Fibroblast of skin of right quadriceps (primary cell): ENCODE results near the gene OR10C1.

Source experiments
- DNase-seq: peaks from one replicate; pipeline ENCODE4 v3.0.0-alpha.2; 2013

OR10C1 gene

DNA sequence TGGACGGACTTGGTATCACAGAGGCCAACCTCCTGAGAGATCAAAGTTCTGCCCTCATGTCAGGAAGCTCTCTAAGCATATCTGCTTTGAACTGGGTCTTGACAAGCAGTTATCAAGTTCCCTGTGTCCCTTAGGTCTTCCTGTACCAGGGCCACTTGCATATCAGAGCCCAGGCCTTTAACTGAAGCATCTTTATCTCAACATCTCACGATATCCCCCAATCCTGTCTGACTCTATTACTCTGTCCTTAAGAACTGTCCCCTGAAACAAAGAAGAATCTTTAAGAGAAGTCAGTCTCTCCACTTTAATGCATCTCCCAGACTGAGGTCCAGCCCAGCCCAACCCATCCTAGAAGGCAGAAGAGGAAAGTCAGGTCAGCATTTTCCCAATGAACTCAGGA is 40.5 kb downstream of the OR10C1 start:
- DNase-seq: no peak

DNA sequence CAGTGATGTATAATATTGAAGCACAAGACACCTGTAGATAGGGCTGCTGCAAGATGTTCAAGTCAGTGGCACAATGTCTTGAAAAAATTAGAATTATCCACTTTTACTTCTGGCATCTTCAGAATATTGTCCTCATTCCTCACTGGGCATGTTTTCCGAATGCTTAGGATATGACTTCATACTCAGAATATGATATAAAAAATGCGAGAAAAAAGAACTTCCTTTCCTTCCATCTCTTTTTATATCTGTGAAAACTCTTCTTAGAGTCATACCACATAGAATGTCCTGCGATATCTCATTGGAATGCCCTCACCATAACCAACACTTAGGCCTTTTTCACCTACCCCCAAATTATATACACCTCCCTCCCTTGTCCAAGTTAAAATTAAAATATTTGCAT is 44.1 kb downstream of the OR10C1 start:
- DNase-seq: no peak

DNA sequence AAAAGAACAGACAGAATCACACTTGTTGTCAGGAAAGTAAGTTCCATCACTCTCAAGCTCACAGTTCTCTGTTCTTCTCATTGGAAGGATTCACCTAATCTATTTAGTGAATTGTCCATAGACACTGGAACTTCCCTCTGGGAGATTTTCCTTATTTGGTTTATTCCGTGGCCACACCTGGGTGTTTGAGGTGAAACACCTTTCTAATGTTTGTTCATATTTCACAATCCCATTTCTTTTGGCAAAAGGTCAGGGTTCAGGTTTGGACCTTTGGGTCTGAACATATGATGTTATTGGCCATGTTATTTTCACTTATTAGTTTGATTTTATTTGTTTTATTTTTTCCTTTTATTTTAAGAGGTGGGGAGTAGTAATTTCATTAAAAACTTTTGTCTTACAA is 44.6 kb downstream of the OR10C1 start:
- no peak for DNase-seq

DNA sequence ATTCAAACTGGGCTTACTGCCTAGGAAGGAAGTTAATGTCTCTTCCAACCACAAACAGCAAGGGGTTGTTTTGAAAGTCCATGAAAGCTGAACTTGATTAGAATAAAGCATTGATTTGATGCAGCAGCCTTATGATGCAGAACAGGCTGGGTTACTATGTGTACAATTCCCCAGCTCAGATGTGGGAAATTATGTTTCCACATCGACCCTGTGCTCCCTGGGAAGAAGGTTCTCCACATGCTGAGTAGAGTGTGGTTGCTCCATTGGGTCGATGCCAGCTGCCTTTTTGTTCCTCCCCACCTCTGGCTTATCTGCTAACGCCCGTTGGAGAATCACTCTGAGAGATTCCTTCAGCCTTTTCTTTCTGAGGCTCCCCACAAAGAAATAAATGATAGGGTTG is 47.5 kb downstream of the OR10C1 start:
- no peak for DNase-seq

DNA sequence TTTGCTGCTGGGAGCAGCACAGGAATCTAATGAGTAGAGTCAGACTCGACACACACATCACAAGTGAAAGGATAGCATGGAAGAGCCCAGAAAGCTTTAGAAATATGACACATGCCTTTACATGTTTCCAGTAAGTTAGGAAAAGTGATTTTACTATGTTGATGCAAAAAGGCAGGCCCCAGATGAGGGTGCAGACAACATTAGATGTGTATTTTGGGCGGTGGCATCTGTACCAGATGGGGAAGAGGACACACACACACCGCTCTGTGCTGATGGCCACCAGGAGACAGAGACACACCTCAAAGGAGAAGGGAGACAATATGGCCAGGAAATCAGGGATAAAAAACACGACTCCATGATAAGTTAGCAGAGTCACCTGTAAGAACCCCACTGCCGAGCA is 48.0 kb downstream of the OR10C1 start:
- no peak for DNase-seq

DNA sequence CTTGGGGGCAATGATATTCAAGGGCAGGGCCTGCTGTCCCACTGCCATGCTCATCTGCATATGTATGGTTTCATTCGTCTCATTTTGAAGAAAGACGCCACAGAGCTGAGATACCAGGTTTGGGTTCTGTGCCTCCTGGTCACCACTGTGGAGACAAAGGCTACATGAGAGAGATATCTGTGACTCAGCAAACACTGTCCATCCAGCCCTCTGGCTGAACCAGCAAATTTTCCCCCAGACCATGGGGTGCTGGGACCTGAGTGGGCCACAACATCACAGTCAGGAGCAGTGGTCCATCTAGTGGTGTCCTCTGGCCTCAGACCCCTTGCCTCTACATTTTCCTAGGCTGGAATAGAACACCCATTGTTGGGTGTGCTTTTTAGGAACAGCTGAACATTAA is 48.6 kb downstream of the OR10C1 start, which contains the start of gene MAS1L:
MAS1L (minus strand) TSS at position 297 of the 400 bp plus-strand sequence; CDS start at position 243, 54 bp downstream.
- DNase-seq: no peak

DNA sequence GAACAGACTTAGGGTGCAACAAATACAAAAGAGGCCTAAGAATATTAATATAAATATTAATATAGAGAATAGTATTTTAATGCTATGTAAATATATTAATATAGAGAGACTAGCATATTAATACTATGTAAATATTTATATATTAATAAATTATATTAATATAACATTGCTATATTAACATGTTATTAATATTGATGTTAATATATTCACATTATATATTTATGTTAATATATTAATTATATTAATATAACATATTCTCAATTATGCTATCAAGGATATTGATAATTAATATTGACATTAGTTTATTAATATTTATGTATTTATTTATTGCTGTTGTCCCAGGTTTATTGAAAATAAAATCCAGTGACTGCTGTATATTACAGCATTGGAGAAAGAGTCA is 49.8 kb downstream of the OR10C1 start:
- no peak for DNase-seq

DNA sequence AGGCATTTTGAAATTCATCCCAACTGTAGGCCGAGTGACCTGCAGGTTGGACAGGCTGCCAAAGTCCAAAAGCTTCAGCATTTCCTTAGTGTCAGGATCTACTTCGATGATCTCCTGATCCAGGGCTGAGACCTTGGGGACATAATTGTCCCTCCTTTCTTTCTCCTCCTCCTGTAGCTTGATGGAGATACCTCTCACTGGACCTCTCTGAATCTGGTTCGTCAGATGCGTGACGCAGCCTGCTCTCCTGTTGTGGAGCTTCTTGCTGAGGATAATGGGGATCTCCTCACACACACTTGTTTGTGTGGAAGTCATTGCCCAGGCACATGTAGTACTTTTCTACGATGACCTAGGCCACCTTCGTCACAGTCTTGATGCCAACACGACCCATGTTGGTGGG is 50.2 kb downstream of the OR10C1 start:
- DNase-seq: no peak

DNA sequence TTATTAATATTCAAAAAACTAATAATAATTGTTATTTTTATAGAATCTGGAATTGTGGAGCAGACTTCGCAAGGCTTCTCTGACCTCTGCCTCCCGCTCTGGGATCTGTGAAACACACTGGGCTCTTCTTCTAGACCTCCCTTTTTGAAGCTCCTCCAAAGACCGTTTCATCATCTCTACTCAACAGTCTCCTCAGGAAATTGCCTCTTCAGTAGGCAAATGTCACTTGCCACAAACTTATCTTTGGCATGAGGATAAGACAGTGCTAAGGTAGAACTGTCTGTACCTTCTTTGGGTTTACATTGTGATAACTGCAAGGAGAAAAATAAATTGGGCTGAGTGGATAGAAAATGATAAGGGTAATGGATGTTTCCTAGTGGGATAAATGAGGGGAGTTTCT is 50.9 kb downstream of the OR10C1 start:
- no peak for DNase-seq

DNA sequence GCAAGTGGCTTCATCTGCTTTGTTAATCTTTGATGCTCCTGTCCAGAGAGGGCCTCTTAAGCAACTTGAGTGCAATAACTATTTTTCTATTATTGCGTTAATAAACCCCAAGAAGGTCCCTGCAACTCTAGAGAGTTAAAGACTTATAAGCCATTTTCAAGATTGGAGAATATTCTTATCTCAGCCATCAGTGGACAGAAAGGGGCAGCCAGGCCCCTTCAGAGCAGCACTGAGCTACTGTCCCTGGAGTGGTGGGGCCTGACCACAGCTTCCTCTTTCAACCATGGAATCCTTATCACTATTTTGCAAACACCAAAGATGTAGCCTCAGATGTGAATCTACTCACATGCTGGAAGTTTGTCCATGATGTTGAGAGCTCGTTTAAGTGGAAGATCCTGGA is 51.4 kb downstream of the OR10C1 start:
- no peak for DNase-seq
